Fibroblast of lung (primary cell): Measurements from ENCODE around the gene RNGTT.
"Not testable (repeated sequence)": the region's sequence is repeated elsewhere in the genome, so short reads cannot be mapped to it uniquely, and the experiment has no call there.

ENCODE experiments used
- CTCF ChIP-seq, 2 donors: IDR thresholded peaks in 1 of 2; conservative IDR thresholded peaks in 1 of 2; 1 replicate in 1 of 2; 2 replicates in 1 of 2; pipeline ENCODE4 v1.5.1; 2011 to 2012; ENCODE audit warnings: low read length in 2 of 2, control low read depth in 1 of 2, inconsistent platforms in 1 of 2, low read depth in 1 of 2, mild to moderate bottlenecking in 1 of 2
- EZH2 ChIP-seq: IDR thresholded peaks from 2 replicates; pipeline ENCODE4 v1.5.1; 2012; ENCODE audit warnings: low read length, control low read depth, mild to moderate bottlenecking; ENCODE audit errors: missing control alignments

DNA sequence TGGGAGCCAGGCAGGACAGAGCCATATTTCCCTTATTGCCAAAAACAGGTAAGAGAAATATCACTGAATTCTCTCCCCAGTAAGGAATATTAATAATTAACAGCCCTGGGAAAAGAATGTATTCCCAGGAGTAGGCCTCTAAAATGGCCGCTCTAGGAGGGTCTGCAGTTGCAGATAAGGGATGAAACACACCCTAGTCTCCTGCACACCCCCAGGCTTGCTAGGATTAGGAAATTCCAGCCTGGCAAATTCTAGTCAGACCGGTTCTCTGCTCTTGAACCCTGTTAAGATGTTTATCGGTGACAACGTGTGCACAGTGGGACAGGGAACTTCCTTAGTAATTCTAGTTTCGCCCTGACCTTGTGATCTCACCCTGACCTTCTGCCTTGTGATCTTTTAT, 31.4 kb downstream of the RNGTT start:
- TF ChIP-seq CTCF (conservative IDR thresholded peaks at IDR 0.05 in 1 of 2, IDR thresholded peaks at IDR 0.05 in 1 of 2; ENCODE audit: low read depth in 1 of 2, low read length in 2 of 2); EZH2: not testable (repeated sequence)
